Keratinocyte (primary cell): ENCODE measurements around the gene CD69. TPM values are rescaled to one million over a fixed set of nuclear protein-coding genes. Genes with fewer than 3 reads are reported as not detected.

Experiments used
- DNase-seq: peaks from one replicate; pipeline ENCODE4 v3.0.0-alpha.2; 2011; ENCODE audit warnings: low read depth, missing footprints, low spot score
- FAIRE-seq: peaks from 2 replicates; lab custom pipeline; 2011; peaks lifted over from hg19 to GRCh38; lab: Jason Lieb, UNC
- H2AFZ ChIP-seq: 2 replicates; pipeline ENCODE4 v1.6.0; 2012; ENCODE audit warnings: low read length, control low read depth, inconsistent platforms; ENCODE audit not compliant: control insufficient read depth
- H3K27ac ChIP-seq: 2 replicates; pipeline ENCODE4 v1.5.1; 2011; ENCODE audit warnings: low read length; ENCODE audit not compliant: control insufficient read depth, insufficient read depth
- H3K27me3 ChIP-seq: 3 replicates; pipeline ENCODE4 v1.6.0; 2011; ENCODE audit warnings: low read length; ENCODE audit not compliant: control insufficient read depth, insufficient read depth; ENCODE audit errors: extremely low read depth
- H3K36me3 ChIP-seq, 2 experiments: 2 replicates in 1 of 2; 3 replicates in 1 of 2; pipeline ENCODE4 v1.5.1; 2011; ENCODE audit warnings: low read length in 2 of 2, mild to moderate bottlenecking in 1 of 2; ENCODE audit not compliant: control insufficient read depth in 2 of 2, insufficient read depth in 2 of 2; ENCODE audit errors: extremely low read depth in 1 of 2
- H3K4me1 ChIP-seq: 3 replicates; pipeline ENCODE4 v1.5.1; 2011; ENCODE audit warnings: low read length; ENCODE audit not compliant: control insufficient read depth, insufficient read depth; ENCODE audit errors: extremely low read depth
- H3K4me2 ChIP-seq: 3 replicates; pipeline ENCODE4 v1.6.0; 2011; ENCODE audit warnings: low read depth, low read length; ENCODE audit not compliant: control insufficient read depth, insufficient read depth; ENCODE audit errors: extremely low read depth
- H3K4me3 ChIP-seq, 3 experiments: fragments of 200-600 bp in 1 of 3; sonication (generic) in 1 of 3; 2 replicates in 2 of 3; 3 replicates in 1 of 3; pipeline ENCODE4 v1.5.1; 2011 to 2016; ENCODE audit warnings: low read length in 3 of 3, mild to moderate bottlenecking in 3 of 3, control low read depth in 2 of 3, inconsistent platforms in 1 of 3, low read depth in 1 of 3, mixed read lengths in 1 of 3, mixed run types in 1 of 3, moderate library complexity in 1 of 3; ENCODE audit not compliant: control insufficient read depth in 2 of 3, insufficient read depth in 2 of 3; ENCODE audit errors: extremely low read depth in 1 of 3
- H3K79me2 ChIP-seq: 2 replicates; pipeline ENCODE4 v1.6.0; 2012; ENCODE audit warnings: low read length; ENCODE audit not compliant: control insufficient read depth, insufficient read depth
- H3K9ac ChIP-seq: 3 replicates; pipeline ENCODE4 v1.6.0; 2011; ENCODE audit warnings: low read length; ENCODE audit not compliant: control insufficient read depth, insufficient read depth; ENCODE audit errors: extremely low read depth
- H3K9me1 ChIP-seq: 3 replicates; pipeline ENCODE4 v1.6.0; 2011; ENCODE audit warnings: low read length; ENCODE audit not compliant: control insufficient read depth, insufficient read depth; ENCODE audit errors: extremely low read depth
- H3K9me3 ChIP-seq: 2 replicates; pipeline ENCODE4 v1.5.1; 2012; ENCODE audit warnings: low read depth, low read length; ENCODE audit not compliant: control insufficient read depth
- H4K20me1 ChIP-seq: 3 replicates; pipeline ENCODE4 v1.6.0; 2011; ENCODE audit warnings: low read length; ENCODE audit not compliant: control insufficient read depth, insufficient read depth; ENCODE audit errors: extremely low read depth
- EZH2 ChIP-seq: IDR thresholded peaks from one replicate; pipeline ENCODE4 v1.6.1; 2012; ENCODE audit warnings: inconsistent platforms, mild to moderate bottlenecking, low read length, moderate library complexity
- dilution Hi-C: fragments of 300-500 bp; cut with MboI; formaldehyde crosslinking; loops from one replicate; pipeline ENCODE4 v1.7.0; 2020; ENCODE audit warnings: low sequenced_read_pairs; ENCODE audit not compliant: extremely low pct_ligation_motif_present
- polyA minus RNA-seq, 3 experiments: library from RNA; depleted of rRNA, polyadenylated mRNA; stranded (reverse); fragments of >200 nt; gene quantifications; 1 replicate in 1 of 3; 2 replicates in 1 of 3; 3 replicates in 1 of 3; pipeline ENCODE4 v1.2.3, GENCODE V29; 2011
- polyA plus RNA-seq, 5 experiments: library from polyadenylated mRNA; depleted of rRNA in 3 of 5; stranded (reverse) in 3 of 5; stranded (forward) in 1 of 5; unstranded in 1 of 5; fragments of >200 nt; gene quantifications; 1 replicate in 1 of 5; 2 replicates in 3 of 5; 3 replicates in 1 of 5; pipeline versions ENCODE4 v1.2.1 to v1.2.3, GENCODE V29; 2011 to 2012; ENCODE audit warnings: missing spikeins in 2 of 5, low read depth in 1 of 5, low replicate concordance in 1 of 5
- TF ChIP-seq, protein P1 (sequence below), 3 experiments: IDR thresholded peaks in 1 of 3; conservative IDR thresholded peaks in 1 of 3; optimal IDR thresholded peaks in 1 of 3; 2 replicates in 2 of 3; 3 replicates in 1 of 3; pipeline versions ENCODE3 to v1.5.1; 2011; ENCODE audit warnings: low read length in 3 of 3, mild to moderate bottlenecking in 3 of 3, moderate library complexity in 2 of 3, control low read depth in 1 of 3, inconsistent platforms in 1 of 3; ENCODE audit not compliant: insufficient read depth in 2 of 3; ENCODE audit errors: extremely low read depth in 1 of 3

The CD69 gene
- polyA plus RNA-seq: not detected in 3 replicates
- not detected for polyA plus RNA-seq (2011; ENCODE audit: low read depth)
- not detected in 2 replicates for polyA plus RNA-seq (2011; cell fraction: cytosol; rRNA removed)
- polyA plus RNA-seq (2011; cell fraction: nucleus; rRNA removed): not detected in 2 replicates
- polyA plus RNA-seq (2012; ENCODE audit: low replicate concordance): not detected in 2 replicates
- not detected in 3 replicates for polyA minus RNA-seq
- polyA minus RNA-seq (2011; cell fraction: cytosol; rRNA and poly(A)+ RNA removed): not detected
- not detected in 2 replicates for polyA minus RNA-seq (2011; cell fraction: nucleus; rRNA and poly(A)+ RNA removed)

DNA sequence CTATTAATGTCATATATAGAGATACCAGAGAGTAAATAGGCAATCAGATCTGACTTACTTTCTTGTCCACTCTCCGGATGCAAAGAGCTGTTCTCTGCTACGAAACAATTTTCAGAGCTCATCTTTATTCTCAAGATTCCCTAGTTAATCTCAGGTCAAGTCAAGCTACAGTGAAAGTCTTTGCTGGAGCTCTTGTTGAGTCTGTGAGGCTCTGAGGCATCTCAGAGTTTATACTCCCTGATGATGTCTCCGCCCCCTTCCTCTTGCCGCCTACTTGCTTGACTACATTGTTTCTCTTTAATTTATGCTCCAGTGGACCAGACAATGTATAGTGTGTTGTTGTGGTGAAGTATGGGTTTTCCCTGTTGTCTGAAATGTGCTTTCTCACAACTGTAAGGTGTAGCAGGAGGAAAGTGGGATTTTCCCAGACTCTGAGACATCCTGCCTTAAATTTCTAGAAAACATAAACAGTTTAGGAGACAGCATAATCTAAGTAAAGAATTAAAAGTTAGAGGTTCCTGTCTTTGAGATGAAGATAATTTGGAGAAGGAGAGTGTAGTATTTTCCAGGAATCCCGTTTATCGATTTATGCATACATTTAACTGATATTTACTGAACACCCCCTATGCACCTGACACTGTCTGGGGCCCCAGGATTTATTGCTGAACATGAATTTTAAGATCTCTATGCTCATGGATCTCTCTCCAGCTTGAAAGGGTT is at the start of gene CD69:
Gene CD69, minus strand, starts transcription at position 203 of the 720 bp plus-strand sequence. Its CDS starts 81 bp downstream, at position 122.
- no peak within 1 kb of the TSS for H2AFZ ChIP-seq
- no peaks in the 10 kb centered on the region for H3K9me1 ChIP-seq
- dilution Hi-C loops: no loop called here
- DNase-seq (no peak), FAIRE-seq (no peak)
- H3K79me2 ChIP-seq: no peaks in the 10 kb centered on the region
- no peaks in the 10 kb centered on the region for H3K9me3 ChIP-seq
- no peak within 1 kb of the TSS for H3K4me2 ChIP-seq
- no peaks in the 10 kb centered on the region for H4K20me1 ChIP-seq
- no peak for TF ChIP-seq EZH2
- TF ChIP-seq, protein P1, sequence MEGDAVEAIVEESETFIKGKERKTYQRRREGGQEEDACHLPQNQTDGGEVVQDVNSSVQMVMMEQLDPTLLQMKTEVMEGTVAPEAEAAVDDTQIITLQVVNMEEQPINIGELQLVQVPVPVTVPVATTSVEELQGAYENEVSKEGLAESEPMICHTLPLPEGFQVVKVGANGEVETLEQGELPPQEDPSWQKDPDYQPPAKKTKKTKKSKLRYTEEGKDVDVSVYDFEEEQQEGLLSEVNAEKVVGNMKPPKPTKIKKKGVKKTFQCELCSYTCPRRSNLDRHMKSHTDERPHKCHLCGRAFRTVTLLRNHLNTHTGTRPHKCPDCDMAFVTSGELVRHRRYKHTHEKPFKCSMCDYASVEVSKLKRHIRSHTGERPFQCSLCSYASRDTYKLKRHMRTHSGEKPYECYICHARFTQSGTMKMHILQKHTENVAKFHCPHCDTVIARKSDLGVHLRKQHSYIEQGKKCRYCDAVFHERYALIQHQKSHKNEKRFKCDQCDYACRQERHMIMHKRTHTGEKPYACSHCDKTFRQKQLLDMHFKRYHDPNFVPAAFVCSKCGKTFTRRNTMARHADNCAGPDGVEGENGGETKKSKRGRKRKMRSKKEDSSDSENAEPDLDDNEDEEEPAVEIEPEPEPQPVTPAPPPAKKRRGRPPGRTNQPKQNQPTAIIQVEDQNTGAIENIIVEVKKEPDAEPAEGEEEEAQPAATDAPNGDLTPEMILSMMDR (optimal IDR thresholded peaks at IDR 0.05 in 1 of 3, IDR thresholded peaks at IDR 0.05 in 1 of 3, conservative IDR thresholded peaks at IDR 0.05 in 1 of 3; ENCODE audit: extremely low read depth in 1 of 3, insufficient read depth in 2 of 3, low read length in 3 of 3): no peak
- no peak within 1 kb of the TSS for H3K9ac ChIP-seq
- no peaks in the 10 kb centered on the region for H3K4me1 ChIP-seq
- H3K36me3 ChIP-seq: no peaks in the 10 kb centered on the region
- H3K4me3 ChIP-seq: no peak within 1 kb of the TSS
- H3K27me3 ChIP-seq: no peaks in the 10 kb centered on the region
- no peak within 1 kb of the TSS for H3K27ac ChIP-seq

DNA sequence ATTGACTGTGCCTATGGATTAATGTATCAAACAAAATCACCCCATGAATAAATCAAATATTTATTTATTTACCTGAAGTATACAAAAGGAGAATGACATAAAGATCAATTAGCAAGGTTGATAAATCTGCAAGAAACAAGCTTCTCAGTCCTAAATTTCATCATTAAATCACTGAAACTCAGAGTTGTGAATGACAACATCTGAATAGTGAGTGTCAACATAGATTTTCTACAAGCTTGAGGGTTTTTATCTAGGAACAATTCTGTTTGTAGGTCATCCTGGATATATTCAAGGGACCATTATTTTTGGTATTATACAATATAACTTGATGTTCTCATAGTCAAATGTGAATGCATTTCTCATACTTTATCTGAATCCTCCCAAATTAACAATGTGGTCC is 49.2 kb upstream of the CD69 start:
- FAIRE-seq: no peak
- H4K20me1 ChIP-seq: no peaks in the 10 kb centered on the region

More for the DNA sequence above, 49.2 kb upstream of the CD69 start:
- Histone ChIP-seq H3K9me1 (no peaks in the 10 kb centered on the region), H3K9ac (no peak overlapping the region), H3K27me3 (peaks cover 5% of the 10 kb centered on the region), H3K4me3 (no peak overlapping the region), H2AFZ (no peak overlapping the region), H3K79me2 (no peaks in the 10 kb centered on the region), H3K4me2 (no peak overlapping the region), H3K4me1 (no peaks in the 10 kb centered on the region), H3K9me3 (no peaks in the 10 kb centered on the region), H3K36me3 (no peaks in the 10 kb centered on the region), H3K27ac (no peak overlapping the region)
- TF ChIP-seq, protein P1 (optimal IDR thresholded peaks at IDR 0.05 in 1 of 3, IDR thresholded peaks at IDR 0.05 in 1 of 3, conservative IDR thresholded peaks at IDR 0.05 in 1 of 3; ENCODE audit: extremely low read depth in 1 of 3, insufficient read depth in 2 of 3, low read length in 3 of 3): no peak
- TF ChIP-seq EZH2: no peak
- dilution Hi-C loops: no loop called here
- DNase-seq: no peak
